ENCODE data around the gene CABLES2. TPM values are rescaled to one million over a fixed set of nuclear protein-coding genes. Genes with fewer than 3 reads are reported as not detected.

The CABLES2 gene
- total RNA-seq, 1 experiment from 2014 or later = 12.4 TPM

GRCh38 chr20:62339647-62340062 is 67.4 kb downstream of the CABLES2 start:
- intact Hi-C loops (cut with micrococcal nuclease) = no loop called here
- no TSS peak for BruUV-seq (replicated peaks)
- Histone ChIP-seq H3K4me2 (ENCODE audit: low read length) (no peak overlapping the region), H3K4me1 (ENCODE audit: insufficient read depth, low read length) (no peaks in the 10 kb centered on the region), H3F3A (ENCODE audit: low read length, unreplicated experiment) (no peaks in the 10 kb centered on the region), H3K9ac (ENCODE audit: low read length) (no peak overlapping the region), H3K9me3 (ENCODE audit: low read length) (no peaks in the 10 kb centered on the region), H4K20me1 (ENCODE audit: low read length) (no peaks in the 10 kb centered on the region; the same call in 1 of the 2 replicates), H3K27ac (ENCODE audit: low read length) (no peak overlapping the region), H3K79me2 (ENCODE audit: low read length) (peaks cover 10% of the 10 kb centered on the region; the same call in 1 of the 2 replicates), H3K4me3 (ENCODE audit: low read length) (no peak overlapping the region), H3K9me2 (replicated peaks; ENCODE audit: low read length) (no peaks in the 10 kb centered on the region), H2AFZ (ENCODE audit: low read length) (no peak overlapping the region), H3K36me3 (ENCODE audit: low read depth, low read length) (peaks cover 64% of the 10 kb centered on the region), H3K27me3 (ENCODE audit: low read length) (no peaks in the 10 kb centered on the region)
- DNase-seq (no peak), ATAC-seq (no peak)
- ChIA-PET CTCF (interaction anchor here (0.7 kb wide), 1 partner anchor 35 kb away, joined by 3 read pairs; no protein-coding TSS in a partner anchor), POLR2A (ENCODE audit: unreplicated experiment) (no interaction called here)
- TF ChIP-seq EZH2phosphoT487 (IDR thresholded peaks at IDR 0.05; ENCODE audit: borderline replicate concordance, low read length) (no peak), CTCF (conservative IDR thresholded peaks at IDR 0.05; ENCODE audit: low read depth, low read length) (no peak), EZH2 (IDR thresholded peaks at IDR 0.05; ENCODE audit: low read length, unreplicated experiment) (no peak)

Other genes starting within 250 kb of the CABLES2 start
- gene MTG2, start 224.3 kb downstream of the CABLES2 start, total RNA-seq (2014; rRNA removed) = 33.9 and 40.5 TPM in 2 replicates
- not detected in 2 replicates for gene HRH3, start 187.0 kb downstream of the CABLES2 start, total RNA-seq (2014; rRNA removed)
- 32.5 and 39.7 TPM in 2 replicates for gene OSBPL2, start 168.8 kb downstream of the CABLES2 start, total RNA-seq (2014; rRNA removed)
- gene ADRM1, start 104.3 kb downstream of the CABLES2 start, total RNA-seq (2014; rRNA removed) = 374 and 487 TPM in 2 replicates
- 196 and 308 TPM in 2 replicates for gene LAMA5, start 40.0 kb downstream of the CABLES2 start, total RNA-seq (2014; rRNA removed)
- 1,250 and 1,945 TPM in 2 replicates for gene RPS21, start 20.2 kb downstream of the CABLES2 start, total RNA-seq (2014; rRNA removed)
- 9.3 and 9.4 TPM in 2 replicates for gene RBBP8NL, start 20.3 kb upstream of the CABLES2 start, total RNA-seq (2014; rRNA removed)
- gene GATA5, start 68.7 kb upstream of the CABLES2 start, total RNA-seq (2014; rRNA removed) = 0.18 and 0.46 TPM in 2 replicates
- 161 and 162 TPM in 2 replicates for gene SLCO4A1, start 235.2 kb upstream of the CABLES2 start, total RNA-seq (2014; rRNA removed)

Data from PC-3 (cell line).